ENCODE data around the gene PTAFR. TPM values are rescaled to one million over a fixed set of nuclear protein-coding genes. Genes with fewer than 3 reads are reported as not detected.

Gene PTAFR
- total and polyA plus RNA-seq, 7 experiments from 2014 or later = 0.31 to 21.2 (median 1.2) TPM

DNA sequence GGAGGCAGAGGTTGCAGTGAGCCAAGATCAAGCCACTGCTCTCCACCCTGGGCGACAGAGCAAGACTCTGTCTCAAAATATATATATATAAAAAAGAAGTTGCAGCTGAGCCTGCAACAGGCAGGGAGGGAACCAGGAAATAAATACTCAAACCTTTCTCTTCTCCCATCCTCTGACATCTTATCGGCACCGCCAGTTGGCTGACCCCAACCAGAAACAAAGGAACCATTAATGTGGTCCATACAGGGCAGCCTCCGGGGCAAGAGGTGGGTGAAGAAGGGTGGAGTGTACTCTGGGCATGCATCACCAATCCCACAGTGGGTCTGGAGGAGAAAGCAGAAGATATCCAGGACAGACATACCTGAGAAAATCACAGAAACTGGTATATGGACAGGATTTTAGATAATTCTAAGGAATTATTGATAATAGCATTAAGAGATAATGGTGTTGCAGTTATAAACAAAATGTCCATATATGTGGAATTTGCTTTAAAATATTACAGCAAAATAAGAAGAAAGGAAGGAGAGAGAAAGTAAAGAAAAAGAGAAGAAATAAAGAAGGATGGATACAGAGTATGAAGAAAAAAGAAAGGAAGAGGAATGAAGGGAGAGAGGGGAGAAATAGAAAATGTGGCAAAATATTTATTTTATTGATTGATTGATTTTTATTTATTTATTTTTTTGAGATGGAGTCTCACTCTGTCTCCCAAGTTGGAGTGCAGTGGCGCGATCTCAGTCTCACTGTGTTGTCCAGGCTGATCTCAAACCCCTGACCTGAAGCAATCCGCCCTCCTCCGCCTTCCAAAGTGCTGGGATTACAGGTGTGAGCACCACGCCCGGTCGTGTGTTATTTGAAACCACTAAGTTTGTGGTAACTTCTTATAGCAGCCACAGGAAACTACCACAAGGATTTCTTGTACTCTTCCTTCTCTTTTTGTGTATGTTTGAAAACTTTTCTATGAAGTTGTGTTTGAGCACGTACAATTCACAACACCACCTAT, 4.1 kb upstream of the PTAFR start:
- POLR2A ChIA-PET = no interaction called here
- no peaks in the 10 kb centered on the region for H3K36me3 ChIP-seq (ENCODE audit: control insufficient read depth in 2 of 3, insufficient read depth in 3 of 3, low read length in 3 of 3)
- Mint-ChIP-seq H3K9me3 (peaks cover 0 to 3% (median 0%) of the 10 kb centered on the region in 11 donors), H3K36me3 (peaks cover 0 to 6% (median 0%) of the 10 kb centered on the region in 5 donors), H3K4me3 (peak overlapping the region in 9 of 10 donors; percentile 2 to 71 (median 42)), H3K27ac (peak overlapping the region in 7 of 9 donors; percentile 30 to 55 (median 48)), H3K27me3 (peaks cover 0 to 79% (median 3%) of the 10 kb centered on the region in 5 donors), H3K4me1 (peaks cover 12 to 33% (median 12%) of the 10 kb centered on the region in 7 donors)
- ATAC-seq = no peak
- intact Hi-C loops (cut with micrococcal nuclease) = no loop called here
- H3K27ac ChIP-seq (ENCODE audit: low read depth, low read length) = no peak overlapping the region
- CTCF ChIA-PET = no interaction called here
- no peak for DNase-seq
- no peaks in the 10 kb centered on the region for H3K27me3 ChIP-seq (ENCODE audit: control insufficient read depth in 2 of 2, insufficient read depth in 2 of 2, low read length in 2 of 2)
- no peaks in the 10 kb centered on the region for H3K9me3 ChIP-seq (ENCODE audit: control insufficient read depth in 2 of 3, low read length in 3 of 3)
- no peaks in the 10 kb centered on the region for H3K4me1 ChIP-seq (ENCODE audit: control insufficient read depth in 2 of 2, insufficient read depth in 2 of 2, low read length in 2 of 2)
- H3K4me3 ChIP-seq (ENCODE audit: low read length) = no peak overlapping the region

DNA sequence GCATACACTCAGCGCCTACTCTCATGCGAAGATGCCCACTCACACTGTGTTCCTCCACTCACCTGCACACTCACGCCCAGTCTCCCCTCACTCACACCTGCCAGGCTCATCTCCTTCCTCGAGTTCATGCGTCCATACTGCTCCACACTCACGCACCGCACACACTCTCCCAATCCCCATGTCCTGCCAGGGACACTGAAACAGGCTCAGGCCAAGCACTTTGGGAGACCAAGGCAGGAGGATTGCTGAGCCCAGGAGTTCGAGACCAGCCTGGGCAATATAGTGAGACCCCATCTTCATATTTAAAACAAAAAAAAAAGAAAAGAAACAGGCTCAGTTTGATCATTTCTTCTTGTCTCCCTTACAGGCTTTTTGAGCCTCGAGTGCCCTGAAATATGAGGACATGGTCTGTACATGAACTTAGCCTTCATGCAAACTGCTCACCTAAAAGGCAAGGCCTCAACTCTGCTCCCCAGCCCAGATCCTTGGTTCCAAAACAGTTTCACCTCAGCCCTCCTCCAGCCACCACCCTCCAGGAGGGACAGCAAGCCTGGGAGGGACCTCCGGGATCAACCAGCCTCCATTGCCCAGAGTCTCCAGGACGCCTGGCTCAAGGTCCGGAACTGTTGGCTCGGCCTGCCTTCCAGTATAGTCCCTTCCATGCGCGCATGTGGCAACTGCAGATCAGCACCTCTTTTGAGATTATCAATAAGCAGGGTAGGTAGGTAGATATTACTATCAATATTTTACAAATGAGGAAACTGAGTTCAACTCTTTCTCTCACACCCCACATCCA, 2.4 kb upstream of the PTAFR start:
- peaks cover 0 to 81% (median 0%) of the 10 kb centered on the region in 5 donors for H3K27me3 Mint-ChIP-seq
- no peaks in the 10 kb centered on the region for H3K4me1 ChIP-seq (ENCODE audit: control insufficient read depth in 2 of 2, insufficient read depth in 2 of 2, low read length in 2 of 2)

DNA sequence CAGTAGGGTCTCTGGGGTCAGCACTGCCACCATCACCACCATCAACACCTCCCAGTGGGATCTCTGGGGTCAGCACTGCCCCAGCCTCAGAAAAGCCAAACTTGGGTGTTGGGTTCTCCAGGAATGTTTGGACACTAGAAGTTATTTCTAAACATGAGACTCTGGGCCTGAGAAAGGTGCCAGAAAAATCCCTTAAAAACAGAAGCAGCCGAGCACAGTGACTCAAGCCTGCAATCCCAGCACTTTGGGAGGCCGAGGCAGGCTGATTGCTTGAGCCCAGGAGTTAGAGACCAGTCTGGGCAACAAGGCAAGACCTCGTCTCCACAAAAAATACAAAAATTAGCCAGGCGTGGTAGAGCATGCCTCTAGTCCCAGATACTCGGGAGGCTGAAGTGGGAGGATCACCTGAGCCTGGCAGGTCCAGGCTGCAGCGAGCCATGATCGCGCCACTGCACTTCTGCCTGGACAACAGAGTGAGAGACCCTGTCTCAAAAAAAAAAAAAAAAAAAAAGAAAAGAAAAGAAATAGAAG, 470 bp downstream of the PTAFR start:
- intact Hi-C loops (cut with micrococcal nuclease) = no loop called here
- no peaks in the 10 kb centered on the region for H3K9me3 ChIP-seq (ENCODE audit: control insufficient read depth in 2 of 3, low read length in 3 of 3)
- no peak overlapping the region for H3K27ac ChIP-seq (ENCODE audit: low read depth, low read length)
- DNase-seq (no peak), ATAC-seq (no peak)
- H3K9me3 Mint-ChIP-seq = peaks cover 0 to 2% (median 0%) of the 10 kb centered on the region in 11 donors
- H3K27ac Mint-ChIP-seq = no peak overlapping the region
- ChIA-PET POLR2A (no interaction called here), CTCF (no interaction called here)
- H3K27me3 Mint-ChIP-seq = peaks cover 0 to 78% (median 0%) of the 10 kb centered on the region in 5 donors
- H3K4me1 ChIP-seq (ENCODE audit: control insufficient read depth in 2 of 2, insufficient read depth in 2 of 2, low read length in 2 of 2) = peaks cover 16 to 25% of the 10 kb centered on the region in 2 donors
- H3K27me3 ChIP-seq (ENCODE audit: control insufficient read depth in 2 of 2, insufficient read depth in 2 of 2, low read length in 2 of 2) = no peaks in the 10 kb centered on the region
- peaks cover 25 to 41% (median 38%) of the 10 kb centered on the region in 7 donors for H3K4me1 Mint-ChIP-seq
- H3K4me3 Mint-ChIP-seq = no peak overlapping the region
- peaks cover 0 to 3% (median 0%) of the 10 kb centered on the region in 5 donors for H3K36me3 Mint-ChIP-seq
- no peaks in the 10 kb centered on the region for H3K36me3 ChIP-seq (ENCODE audit: control insufficient read depth in 2 of 3, insufficient read depth in 3 of 3, low read length in 3 of 3)
- H3K4me3 ChIP-seq (ENCODE audit: low read length) = no peak overlapping the region

More for the DNA sequence above, 2.4 kb upstream of the PTAFR start:
- intact Hi-C loops (cut with micrococcal nuclease) = no loop called here
- Mint-ChIP-seq H3K4me3 (no peak overlapping the region), H3K9me3 (peaks cover 0 to 2% (median 0%) of the 10 kb centered on the region in 11 donors), H3K36me3 (peaks cover 0 to 3% (median 0%) of the 10 kb centered on the region in 5 donors), H3K27ac (no peak overlapping the region), H3K4me1 (peaks cover 12 to 32% (median 17%) of the 10 kb centered on the region in 7 donors)
- ChIA-PET CTCF (no interaction called here), POLR2A (no interaction called here)
- Histone ChIP-seq H3K27ac (ENCODE audit: low read depth, low read length) (no peak overlapping the region), H3K27me3 (ENCODE audit: control insufficient read depth in 2 of 2, insufficient read depth in 2 of 2, low read length in 2 of 2) (no peaks in the 10 kb centered on the region), H3K36me3 (ENCODE audit: control insufficient read depth in 2 of 3, insufficient read depth in 3 of 3, low read length in 3 of 3) (no peaks in the 10 kb centered on the region), H3K4me3 (ENCODE audit: low read length) (no peak overlapping the region), H3K9me3 (ENCODE audit: control insufficient read depth in 2 of 3, low read length in 3 of 3) (no peaks in the 10 kb centered on the region)
- no peak for DNase-seq
- no peak for ATAC-seq

DNA sequence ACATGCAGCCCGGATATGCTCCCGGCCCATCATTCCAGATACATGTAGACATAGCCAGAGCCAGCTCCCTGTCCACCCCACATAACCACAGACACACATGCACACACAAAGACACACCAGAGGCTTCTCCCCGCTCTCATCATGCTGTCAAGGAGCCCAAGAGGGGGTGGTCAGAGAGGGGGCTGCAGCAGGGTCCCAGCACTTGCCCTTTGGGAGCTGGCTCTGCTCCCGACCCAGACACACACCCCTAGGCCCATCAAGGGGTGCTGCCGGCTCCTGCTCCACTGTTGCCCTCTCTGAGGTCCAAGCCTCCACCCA, 2.6 kb downstream of the PTAFR start:
- CTCF ChIA-PET = no interaction called here

GRCh38 chr1:28173151-28173979, 3.1 kb downstream of the PTAFR start:
- no peak overlapping the region for H3K4me3 ChIP-seq (ENCODE audit: low read length)
- DNase-seq (no peak), ATAC-seq (no peak)
- H3K4me1 ChIP-seq (ENCODE audit: control insufficient read depth in 2 of 2, insufficient read depth in 2 of 2, low read length in 2 of 2) = peaks cover 34 to 40% of the 10 kb centered on the region in 2 donors
- H3K27ac ChIP-seq (ENCODE audit: low read depth, low read length) = no peak overlapping the region
- no peaks in the 10 kb centered on the region for H3K9me3 ChIP-seq (ENCODE audit: control insufficient read depth in 2 of 3, low read length in 3 of 3)
- Mint-ChIP-seq H3K36me3 (peaks cover 0 to 6% (median 0%) of the 10 kb centered on the region in 5 donors), H3K27me3 (peaks cover 0 to 66% (median 0%) of the 10 kb centered on the region in 5 donors), H3K4me1 (peaks cover 36 to 52% (median 46%) of the 10 kb centered on the region in 7 donors), H3K9me3 (no peaks in the 10 kb centered on the region), H3K4me3 (peak overlapping the region in 3 of 10 donors; percentile 2 to 58 (median 9)), H3K27ac (peak overlapping the region in 1 of 9 donors; percentile 53)
- no peaks in the 10 kb centered on the region for H3K27me3 ChIP-seq (ENCODE audit: control insufficient read depth in 2 of 2, insufficient read depth in 2 of 2, low read length in 2 of 2)
- POLR2A ChIA-PET = interaction anchor here (0.9 kb wide), 1 partner anchor 26 kb away, joined by 5 read pairs; no protein-coding TSS in a partner anchor
- CTCF ChIA-PET = no interaction called here
- intact Hi-C loops (cut with micrococcal nuclease) = no loop called here
- H3K36me3 ChIP-seq (ENCODE audit: control insufficient read depth in 2 of 3, insufficient read depth in 3 of 3, low read length in 3 of 3) = no peaks in the 10 kb centered on the region

More for the DNA sequence above, 2.6 kb downstream of the PTAFR start:
- POLR2A ChIA-PET = no interaction called here
- Histone ChIP-seq H3K9me3 (ENCODE audit: control insufficient read depth in 2 of 3, low read length in 3 of 3) (no peaks in the 10 kb centered on the region), H3K27me3 (ENCODE audit: control insufficient read depth in 2 of 2, insufficient read depth in 2 of 2, low read length in 2 of 2) (no peaks in the 10 kb centered on the region), H3K4me3 (ENCODE audit: low read length) (no peak overlapping the region), H3K27ac (ENCODE audit: low read depth, low read length) (no peak overlapping the region), H3K4me1 (ENCODE audit: control insufficient read depth in 2 of 2, insufficient read depth in 2 of 2, low read length in 2 of 2) (peaks cover 28 to 34% of the 10 kb centered on the region in 2 donors), H3K36me3 (ENCODE audit: control insufficient read depth in 2 of 3, insufficient read depth in 3 of 3, low read length in 3 of 3) (no peaks in the 10 kb centered on the region)
- Mint-ChIP-seq H3K27me3 (peaks cover 0 to 71% (median 0%) of the 10 kb centered on the region in 5 donors), H3K4me3 (peak overlapping the region in 1 of 10 donors; percentile 9), H3K9me3 (peaks cover 0 to 2% (median 0%) of the 10 kb centered on the region in 11 donors), H3K4me1 (peaks cover 30 to 47% (median 41%) of the 10 kb centered on the region in 7 donors), H3K36me3 (peaks cover 0 to 5% (median 0%) of the 10 kb centered on the region in 5 donors), H3K27ac (peak overlapping the region in 1 of 9 donors; percentile 53)
- no peak for ATAC-seq
- no peak for DNase-seq
- intact Hi-C loops (cut with micrococcal nuclease) = no loop called here

Measured in naive thymus-derived CD4-positive, alpha-beta T cell (primary cell).